K562 (cell line): ENCODE data around the gene ANKRD30A. TPM values are rescaled to one million over a fixed set of nuclear protein-coding genes. Genes with fewer than 3 reads are reported as not detected.

Experiments used
- ATAC-seq: fragments of 200-7000 bp; cut with Tn5 transposase; 3 replicates; pipeline ENCODE4 v1.9.1; 2020; ENCODE audit warnings: moderate library complexity
- BruUV-seq: library from RNA; stranded (reverse); fragments of 400-500 nt; replicated peaks from 2 replicates; lab custom pipeline; 2021; lab: Mats Ljungman, UMichigan
- CTCF ChIA-PET: fragments of 300-600 bp; formaldehyde crosslinking; extraction: SDS; loops from one replicate; lab custom pipeline; 2021; ENCODE audit warnings: low intra/inter-chr PET ratio; lab: Yijun Ruan, JAX
- POLR2A ChIA-PET: fragments of 300-600, 350-650 bp; sonication (Branson Sonifier 250); formaldehyde crosslinking; extraction: SDS; loops from one replicate; lab custom pipeline; 2021; ENCODE audit warnings: antibody characterized with exemption, inconsistent platforms; lab: Yijun Ruan, JAX
- DNase-seq, 4 experiments: peaks; one replicate each; pipeline versions ENCODE4 v3.0.0 to v3.0.0-alpha.2; 2011 to 2018; ENCODE audit warnings: low spot score in 3 of 4, mixed read lengths in 3 of 4; ENCODE audit errors: extremely low read depth in 1 of 4
- FAIRE-seq: peaks from 2 replicates; lab custom pipeline; 2011; peaks lifted over from hg19 to GRCh38; lab: Jason Lieb, UNC
- H2AFZ ChIP-seq: 2 replicates; pipeline ENCODE4 v1.6.0; 2011; ENCODE audit warnings: low read depth, low read length, control low read depth, inconsistent platforms
- H3K27ac ChIP-seq: fragments of 200-600 bp; 3 replicates; pipeline ENCODE4 v1.8.0; 2011; ENCODE audit warnings: low read depth, mild to moderate bottlenecking, control low read depth, inconsistent platforms, low read length, moderate library complexity, mixed read lengths; ENCODE audit errors: extremely low read depth
- H3K27me3 ChIP-seq, 2 experiments: fragments of 300-600 bp in 1 of 2; 2 replicates in 1 of 2; 3 replicates in 1 of 2; pipeline versions ENCODE4 v1.6.0 to v1.8.0; 2011; ENCODE audit warnings: inconsistent platforms in 2 of 2, low read length in 2 of 2, mild to moderate bottlenecking in 1 of 2, mixed read lengths in 1 of 2, moderate library complexity in 1 of 2; ENCODE audit not compliant: control insufficient read depth in 2 of 2, insufficient read depth in 2 of 2
- H3K36me3 ChIP-seq: fragments of 300-600 bp; 3 replicates; pipeline ENCODE4 v1.8.0; 2011; ENCODE audit warnings: mild to moderate bottlenecking, low read length, inconsistent platforms; ENCODE audit not compliant: control insufficient read depth, insufficient read depth
- H3K4me1 ChIP-seq, 2 experiments: fragments of 200-600 bp in 1 of 2; replicated peaks in 1 of 2; 2 replicates in 1 of 2; 3 replicates in 1 of 2; pipeline versions ENCODE4 v1.5.1 to v1.8.0; 2011; ENCODE audit warnings: inconsistent platforms in 2 of 2, low read length in 2 of 2, mild to moderate bottlenecking in 1 of 2, mixed read lengths in 1 of 2, moderate library complexity in 1 of 2; ENCODE audit not compliant: control insufficient read depth in 2 of 2, insufficient read depth in 2 of 2
- H3K4me2 ChIP-seq: 2 replicates; pipeline ENCODE4 v1.6.1; 2011; ENCODE audit warnings: low read length, control low read depth, inconsistent platforms, mixed read lengths; ENCODE audit not compliant: insufficient read depth
- H3K4me3 ChIP-seq: fragments of 200-600 bp; sonication (generic), shearing (Covaris generic); 2 replicates; pipeline ENCODE4 v1.5.1; 2016; ENCODE audit warnings: control low read depth, inconsistent platforms
- H3K79me2 ChIP-seq: fragments of 200-600 bp; 3 replicates; pipeline ENCODE4 v1.8.0; 2011; ENCODE audit warnings: low read length, inconsistent platforms; ENCODE audit not compliant: control insufficient read depth, insufficient read depth
- H3K9ac ChIP-seq, 2 experiments: 2 replicates each; pipeline versions ENCODE4 v1.6.0 to v1.6.1; 2011; ENCODE audit warnings: low read depth in 2 of 2, low read length in 2 of 2, control low read depth in 1 of 2, inconsistent platforms in 1 of 2, mild to moderate bottlenecking in 1 of 2, mixed read lengths in 1 of 2; ENCODE audit not compliant: insufficient read depth in 1 of 2
- H3K9me1 ChIP-seq: one replicate; pipeline ENCODE4 v1.6.0; 2011; ENCODE audit warnings: inconsistent platforms, mild to moderate bottlenecking, low read length, moderate library complexity; ENCODE audit not compliant: control insufficient read depth, insufficient read depth
- H3K9me3 ChIP-seq: replicated peaks from 2 replicates; pipeline ENCODE4 v1.5.1; 2011; ENCODE audit warnings: low read depth, low read length, inconsistent platforms; ENCODE audit not compliant: control insufficient read depth, insufficient read depth
- H4K20me1 ChIP-seq: replicated peaks from 2 replicates; pipeline ENCODE4 v1.6.1; 2011; ENCODE audit warnings: low read length, inconsistent platforms, mixed read lengths; ENCODE audit not compliant: control insufficient read depth, insufficient read depth
- CAMTA2 ChIP-seq: fragments of 250-450 bp; sonication (Bioruptor Pico); conservative IDR thresholded peaks from 2 replicates; pipeline ENCODE4 v1.5.1; 2022
- CBFA2T3 ChIP-seq: fragments of 450-650 bp; IDR thresholded peaks from 2 replicates; pipeline ENCODE4 v1.6.1; 2017
- ETV1 ChIP-seq: fragments of 450-650 bp; conservative IDR thresholded peaks from 2 replicates; pipeline ENCODE4 v1.6.1; 2016; ENCODE audit warnings: missing genetic modification characterization, control low read depth, low read depth, missing compliant biosample characterization
- GATAD2A ChIP-seq: fragments of 450-650 bp; IDR thresholded peaks from 2 replicates; pipeline ENCODE4 v1.6.1; 2017
- MCM2 ChIP-seq: fragments of 450-650 bp; IDR thresholded peaks from 2 replicates; pipeline ENCODE4 v1.6.1; 2017; ENCODE audit warnings: low read depth, mild to moderate bottlenecking
- RBBP5 ChIP-seq: fragments of 200-600 bp; sonication (generic); IDR thresholded peaks from 2 replicates; pipeline ENCODE4 v1.6.1; 2012; ENCODE audit warnings: borderline replicate concordance, mild to moderate bottlenecking, low read length, control low read depth, inconsistent platforms; ENCODE audit not compliant: insufficient read depth, poor library complexity, severe bottlenecking
- ZFP30 ChIP-seq: fragments of 250-450 bp; sonication (Bioruptor Pico); IDR thresholded peaks from 2 replicates; pipeline ENCODE4 v1.8.0; 2022; ENCODE audit warnings: moderate library complexity, mild to moderate bottlenecking, inconsistent platforms, borderline replicate concordance
- ZNF175 ChIP-seq: fragments of 200-800 bp; sonication (Bioruptor generic); IDR thresholded peaks from 2 replicates; pipeline ENCODE4 v1.6.1; 2016; ENCODE audit warnings: low read depth, mild to moderate bottlenecking, missing genetic modification characterization, missing compliant biosample characterization
- ZNF431 ChIP-seq: sonication (generic); formaldehyde crosslinking; IDR thresholded peaks from 2 replicates; pipeline ENCODE4 v1.8.0; 2022; ENCODE audit warnings: mild to moderate bottlenecking, missing genetic modification reagents
- ZNF586 ChIP-seq: fragments of 450-650 bp; formaldehyde crosslinking; conservative IDR thresholded peaks from 2 replicates; pipeline ENCODE4 v1.4.0; 2020; ENCODE audit warnings: mild to moderate bottlenecking, moderate library complexity
- ZNF699 ChIP-seq: fragments of 250-450 bp; sonication (Bioruptor Pico); IDR thresholded peaks from 2 replicates; pipeline ENCODE4 v1.8.0; 2021; ENCODE audit warnings: mild to moderate bottlenecking, moderate library complexity; ENCODE audit not compliant: insufficient replicate concordance
- WGBS: fragments of 100-300 bp; shearing (Covaris generic); methylation state at CpG from one replicate; pipeline ENCODE4 v1.1.6; 2016; ENCODE audit warnings: low coverage, mixed read lengths; ENCODE audit not compliant: insufficient coverage; ENCODE audit errors: missing lambda C conversion rate; 5-methylcytosine and 5-hydroxymethylcytosine counted together
- in situ Hi-C: fragments of 300-500 bp; cut with MboI; formaldehyde crosslinking; loops from 4 replicates; pipeline ENCODE4 v1.15.0; 2018; ENCODE audit warnings: inconsistent platforms, mixed read lengths
- intact Hi-C: fragments of 100-400 bp; cut with micrococcal nuclease; formaldehyde crosslinking; loops from 2 replicates; pipeline ENCODE4 v1.14.2; 2022
- polyA plus RNA-seq, 8 experiments: library from polyadenylated mRNA; depleted of rRNA in 4 of 8; stranded (reverse) in 5 of 8; unstranded in 3 of 8; fragments of >200 nt; fragmentation: Nextera tagmentation in 2 of 8; fragmentation: Illumina TruSeq in 1 of 8; extraction: Ambion mirVana in 2 of 8; extraction: Trizol in 1 of 8; gene quantifications; 2 replicates each; pipeline versions ENCODE4 v1.2.1 to v1.2.3, GENCODE V29; 2011 to 2014; ENCODE audit warnings: inconsistent platforms in 1 of 8, missing spikeins in 1 of 8
- total RNA-seq, 7 experiments: library from RNA; depleted of rRNA in 6 of 7; stranded (reverse); fragments of >200 nt in 6 of 7; fragmentation: Illumina TruSeq in 2 of 7; extraction: Trizol in 2 of 7; gene quantifications; 2 replicates each; pipeline versions ENCODE4 v1.2.1 to v1.2.3, GENCODE V29; 2011 to 2021; ENCODE audit warnings: low replicate concordance in 1 of 7

Gene ANKRD30A
- total and polyA plus RNA-seq, 9 of the 15 experiments (the other 6 are each of a cell fraction or from before 2014, with no cell fraction given), result 0.04 to 0.09 (median 0.07) TPM; not detected in 6

DNA sequence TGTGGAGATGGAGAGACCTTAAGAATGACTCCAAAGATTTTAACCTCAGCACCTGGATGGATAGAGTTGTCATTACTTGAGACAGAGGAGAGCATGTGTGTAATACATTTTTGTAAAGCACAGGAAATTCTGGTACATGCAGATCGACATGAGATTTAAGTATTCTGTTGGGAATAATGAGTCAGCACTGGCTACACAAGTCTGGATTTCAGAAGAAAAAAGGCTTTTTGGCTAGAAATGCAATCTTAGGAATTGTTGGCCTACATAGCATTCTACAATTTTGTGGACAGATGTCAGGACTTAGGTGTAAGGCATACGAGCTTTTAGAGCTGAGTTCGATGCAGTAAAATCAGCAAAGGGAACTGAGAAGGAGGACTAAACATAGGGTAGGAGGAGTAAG lies 24.1 kb upstream of the ANKRD30A start:
- H2AFZ ChIP-seq, result no peak overlapping the region
- H3K4me1 ChIP-seq, result no peaks in the 10 kb centered on the region
- H3K4me2 ChIP-seq, result no peak overlapping the region
- ChIA-PET POLR2A (no interaction called here), CTCF (no interaction called here)
- H3K9me1 ChIP-seq, result no peaks in the 10 kb centered on the region
- FAIRE-seq, result no peak
- in situ Hi-C loops, result no loop called here
- H3K36me3 ChIP-seq, result no peaks in the 10 kb centered on the region
- H3K4me3 ChIP-seq, result no peak overlapping the region
- ATAC-seq, result no peak
- H3K9me3 ChIP-seq, result no peaks in the 10 kb centered on the region
- no peaks in the 10 kb centered on the region for H3K27me3 ChIP-seq
- intact Hi-C loops, result no loop called here
- H3K79me2 ChIP-seq, result no peaks in the 10 kb centered on the region
- H3K9ac ChIP-seq, result no peak overlapping the region
- no peak for DNase-seq
- H3K27ac ChIP-seq, result no peak overlapping the region
- TF ChIP-seq MCM2 (no peak), ZNF431 (CRISPR knock-in tag) (no peak), ZNF175 (no peak), ZNF699 (CRISPR knock-in tag) (no peak), CAMTA2 (CRISPR knock-in tag) (no peak), ZNF586 (no peak), CBFA2T3 (no peak), GATAD2A (no peak), ZFP30 (CRISPR knock-in tag) (no peak), ETV1 (tag) (no peak), RBBP5 (no peak)
- H4K20me1 ChIP-seq, result no peaks in the 10 kb centered on the region
- WGBS, result 0% methylated on average over 3 of the region's 3 CpGs
- no TSS peak for BruUV-seq
